Measurements from ENCODE around the gene PGBD4. TPM values are rescaled to one million over a fixed set of nuclear protein-coding genes. Genes with fewer than 3 reads are reported as not detected.
A peak's percentile ranks its signal among the peaks of the same experiment; 100 is the strongest.

Gene PGBD4
- total and polyA plus RNA-seq, 2 donors (not counting 1 experiment from before 2014, with no cell fraction given) = 1.4 to 3.0 TPM

DNA sequence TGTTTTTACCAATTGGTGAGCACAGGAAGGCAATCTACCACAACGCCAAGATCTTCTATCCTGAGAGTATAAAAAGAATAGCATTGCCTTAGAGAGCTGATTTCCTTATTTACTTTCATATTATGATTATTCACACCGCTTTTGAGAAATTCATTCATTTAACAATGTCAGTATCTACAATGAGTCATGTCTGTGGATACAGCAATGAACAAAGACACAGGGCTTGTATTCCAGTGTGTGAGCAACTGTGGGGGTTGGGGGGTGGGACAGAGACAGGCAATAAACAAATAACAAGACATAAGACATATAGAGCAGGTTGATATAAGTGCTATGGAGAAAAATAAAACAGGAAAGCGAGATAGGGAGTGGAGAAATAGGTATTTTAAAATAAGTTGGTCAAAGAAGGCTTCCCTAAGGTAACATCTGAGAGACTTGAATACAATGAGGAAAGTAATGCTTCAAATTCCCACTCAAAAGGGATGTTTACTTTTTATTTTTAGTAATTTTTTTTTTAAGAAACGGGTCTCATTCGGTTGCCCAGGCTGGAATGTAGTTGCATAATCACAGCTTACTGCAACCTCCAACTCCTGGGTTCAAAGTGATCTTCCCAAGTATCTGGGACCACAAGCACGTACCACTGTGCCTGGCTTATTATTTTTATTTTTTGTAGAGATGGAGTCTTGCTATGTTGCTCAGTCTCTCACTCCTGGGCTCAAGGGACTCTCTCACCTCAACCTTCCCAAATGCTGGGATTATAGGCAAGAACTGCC, 45.7 kb downstream of the PGBD4 start:
- H3K9ac ChIP-seq (ENCODE audit: insufficient read depth, low read length) = no peak overlapping the region
- no peaks in the 10 kb centered on the region for H3K9me3 ChIP-seq (ENCODE audit: control insufficient read depth, insufficient read depth, low read depth, low read length)
- no peaks in the 10 kb centered on the region for H4K20me1 ChIP-seq (ENCODE audit: control insufficient read depth, extremely low read depth, insufficient read depth, low read length)
- no peaks in the 10 kb centered on the region for H3K79me2 ChIP-seq (ENCODE audit: control insufficient read depth, insufficient read depth, low read length)
- no peaks in the 10 kb centered on the region for H3K4me1 ChIP-seq (ENCODE audit: control insufficient read depth, extremely low read depth, insufficient read depth, low read length)
- H3K27ac ChIP-seq (ENCODE audit: insufficient read depth, low read length) = no peak overlapping the region
- H2AFZ ChIP-seq (ENCODE audit: low read length) = no peak overlapping the region
- no peak overlapping the region for H3K4me2 ChIP-seq (ENCODE audit: extremely low read depth, insufficient read depth, low read length)
- DNase-seq (ENCODE audit: low read depth in 2 of 2) = peak in 1 of 2 donors; percentile 71
- TF ChIP-seq, protein P1, sequence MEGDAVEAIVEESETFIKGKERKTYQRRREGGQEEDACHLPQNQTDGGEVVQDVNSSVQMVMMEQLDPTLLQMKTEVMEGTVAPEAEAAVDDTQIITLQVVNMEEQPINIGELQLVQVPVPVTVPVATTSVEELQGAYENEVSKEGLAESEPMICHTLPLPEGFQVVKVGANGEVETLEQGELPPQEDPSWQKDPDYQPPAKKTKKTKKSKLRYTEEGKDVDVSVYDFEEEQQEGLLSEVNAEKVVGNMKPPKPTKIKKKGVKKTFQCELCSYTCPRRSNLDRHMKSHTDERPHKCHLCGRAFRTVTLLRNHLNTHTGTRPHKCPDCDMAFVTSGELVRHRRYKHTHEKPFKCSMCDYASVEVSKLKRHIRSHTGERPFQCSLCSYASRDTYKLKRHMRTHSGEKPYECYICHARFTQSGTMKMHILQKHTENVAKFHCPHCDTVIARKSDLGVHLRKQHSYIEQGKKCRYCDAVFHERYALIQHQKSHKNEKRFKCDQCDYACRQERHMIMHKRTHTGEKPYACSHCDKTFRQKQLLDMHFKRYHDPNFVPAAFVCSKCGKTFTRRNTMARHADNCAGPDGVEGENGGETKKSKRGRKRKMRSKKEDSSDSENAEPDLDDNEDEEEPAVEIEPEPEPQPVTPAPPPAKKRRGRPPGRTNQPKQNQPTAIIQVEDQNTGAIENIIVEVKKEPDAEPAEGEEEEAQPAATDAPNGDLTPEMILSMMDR (conservative IDR thresholded peaks at IDR 0.05 in 1 of 2, IDR thresholded peaks at IDR 0.05 in 1 of 2; ENCODE audit: low read depth in 1 of 2, low read length in 2 of 2) = no peak
- no peak for TF ChIP-seq EZH2 (IDR thresholded peaks at IDR 0.05; ENCODE audit: low read length, missing control alignments)
- H3K4me3 ChIP-seq (replicated peaks in 1 of 4; ENCODE audit: control extremely low read depth in 1 of 4, insufficient read depth in 1 of 4, low read depth in 3 of 4, low read length in 4 of 4) = no peak overlapping the region
- H3K36me3 ChIP-seq (ENCODE audit: control insufficient read depth, insufficient read depth, low read length) = peaks cover 4% of the 10 kb centered on the region
- H3K27me3 ChIP-seq (ENCODE audit: control insufficient read depth, insufficient read depth, low read length) = no peaks in the 10 kb centered on the region

DNA sequence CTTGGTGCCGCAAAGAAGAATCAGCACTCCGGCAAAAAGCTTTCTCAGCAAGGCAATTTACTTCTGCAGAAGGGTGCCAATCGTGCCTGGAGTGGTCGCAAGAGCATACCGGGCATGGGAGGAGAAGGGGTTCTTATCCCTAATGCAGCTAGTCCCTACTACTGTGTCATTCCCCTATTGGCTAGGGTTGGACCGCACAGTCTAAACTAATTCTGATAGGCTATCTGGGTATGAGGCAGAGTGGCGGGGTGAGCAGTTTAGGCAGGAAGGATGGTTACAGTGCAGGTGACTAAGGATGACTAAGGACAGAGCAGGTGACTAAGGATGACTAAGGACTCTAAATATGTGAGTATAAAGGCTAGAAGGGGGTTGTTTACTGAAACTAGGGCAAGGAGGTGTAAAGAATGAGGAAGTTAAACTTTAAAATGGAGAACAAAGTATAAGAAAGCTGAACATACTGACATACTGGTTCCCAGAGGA, 52.9 kb downstream of the PGBD4 start:
- Histone ChIP-seq H3K9ac (ENCODE audit: insufficient read depth, low read length) (no peak overlapping the region), H3K4me3 (replicated peaks in 1 of 4; ENCODE audit: control extremely low read depth in 1 of 4, insufficient read depth in 1 of 4, low read depth in 3 of 4, low read length in 4 of 4) (no peak overlapping the region), H4K20me1 (ENCODE audit: control insufficient read depth, extremely low read depth, insufficient read depth, low read length) (no peaks in the 10 kb centered on the region), H2AFZ (ENCODE audit: low read length) (no peak overlapping the region), H3K4me2 (ENCODE audit: extremely low read depth, insufficient read depth, low read length) (no peak overlapping the region), H3K9me3 (ENCODE audit: control insufficient read depth, insufficient read depth, low read depth, low read length) (peaks cover 1% of the 10 kb centered on the region), H3K79me2 (ENCODE audit: control insufficient read depth, insufficient read depth, low read length) (no peaks in the 10 kb centered on the region), H3K36me3 (ENCODE audit: control insufficient read depth, insufficient read depth, low read length) (peaks cover 3% of the 10 kb centered on the region), H3K4me1 (ENCODE audit: control insufficient read depth, extremely low read depth, insufficient read depth, low read length) (no peaks in the 10 kb centered on the region), H3K27me3 (ENCODE audit: control insufficient read depth, insufficient read depth, low read length) (no peaks in the 10 kb centered on the region), H3K27ac (ENCODE audit: insufficient read depth, low read length) (no peak overlapping the region)
- DNase-seq (ENCODE audit: low read depth in 2 of 2) = peak in 1 of 2 donors; percentile 43
- TF ChIP-seq, protein P1 (conservative IDR thresholded peaks at IDR 0.05 in 1 of 2, IDR thresholded peaks at IDR 0.05 in 1 of 2; ENCODE audit: low read depth in 1 of 2, low read length in 2 of 2) = no peak
- TF ChIP-seq EZH2 (IDR thresholded peaks at IDR 0.05; ENCODE audit: low read length, missing control alignments) = no peak

DNA sequence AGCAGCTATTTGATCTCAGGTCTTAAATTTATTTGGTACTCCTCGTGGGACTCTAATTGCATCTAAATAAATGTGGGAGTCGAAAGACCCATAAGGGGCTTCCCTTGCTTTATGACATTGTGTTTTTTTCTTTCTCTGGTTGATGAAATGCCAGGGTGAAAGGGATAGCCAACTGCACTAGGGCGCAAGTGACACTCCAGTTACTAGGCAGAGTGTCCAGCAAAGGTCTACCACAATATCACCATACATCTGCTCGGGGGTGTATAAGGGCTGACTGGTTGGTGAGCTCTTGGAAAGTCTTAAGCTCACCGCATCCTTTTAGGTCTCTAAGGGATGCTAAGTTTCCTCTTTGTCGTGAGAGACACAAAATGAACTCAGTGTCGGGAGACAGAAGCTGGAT, 54.0 kb downstream of the PGBD4 start:
- Histone ChIP-seq H3K36me3 (ENCODE audit: control insufficient read depth, insufficient read depth, low read length) (peaks cover 5% of the 10 kb centered on the region), H3K4me3 (replicated peaks in 1 of 4; ENCODE audit: control extremely low read depth in 1 of 4, insufficient read depth in 1 of 4, low read depth in 3 of 4, low read length in 4 of 4) (no peak overlapping the region), H3K4me2 (ENCODE audit: extremely low read depth, insufficient read depth, low read length) (no peak overlapping the region)

More for the DNA sequence above, 54.0 kb downstream of the PGBD4 start:
- no peaks in the 10 kb centered on the region for H3K4me1 ChIP-seq (ENCODE audit: control insufficient read depth, extremely low read depth, insufficient read depth, low read length)
- H3K79me2 ChIP-seq (ENCODE audit: control insufficient read depth, insufficient read depth, low read length) = no peaks in the 10 kb centered on the region
- peaks cover 1% of the 10 kb centered on the region for H3K9me3 ChIP-seq (ENCODE audit: control insufficient read depth, insufficient read depth, low read depth, low read length)
- no peak for TF ChIP-seq EZH2 (IDR thresholded peaks at IDR 0.05; ENCODE audit: low read length, missing control alignments)
- TF ChIP-seq, protein P1 (conservative IDR thresholded peaks at IDR 0.05 in 1 of 2, IDR thresholded peaks at IDR 0.05 in 1 of 2; ENCODE audit: low read depth in 1 of 2, low read length in 2 of 2) = no peak
- no peak overlapping the region for H2AFZ ChIP-seq (ENCODE audit: low read length)
- no peak overlapping the region for H3K9ac ChIP-seq (ENCODE audit: insufficient read depth, low read length)
- no peaks in the 10 kb centered on the region for H4K20me1 ChIP-seq (ENCODE audit: control insufficient read depth, extremely low read depth, insufficient read depth, low read length)
- H3K27me3 ChIP-seq (ENCODE audit: control insufficient read depth, insufficient read depth, low read length) = no peaks in the 10 kb centered on the region
- H3K27ac ChIP-seq (ENCODE audit: insufficient read depth, low read length) = no peak overlapping the region
- DNase-seq (ENCODE audit: low read depth in 2 of 2) = no peak

Other genes starting within 250 kb of the PGBD4 start
- gene CHRM5, start 133.6 kb upstream of the PGBD4 start, total RNA-seq = not detected in 2 replicates
- 0.01 and 0.03 TPM in 2 replicates for gene CHRM5, start 133.6 kb upstream of the PGBD4 start, polyA plus RNA-seq
- gene AVEN, start 62.9 kb upstream of the PGBD4 start, total RNA-seq = 19.2 and 24.7 TPM in 2 replicates
- gene AVEN, start 62.9 kb upstream of the PGBD4 start, polyA plus RNA-seq = 14.7 and 16.0 TPM in 2 replicates
- 39.0 and 47.7 TPM in 2 replicates for gene EMC7, start 221 bp upstream of the PGBD4 start, total RNA-seq
- 102 and 108 TPM in 2 replicates for gene EMC7, start 221 bp upstream of the PGBD4 start, polyA plus RNA-seq
- gene KATNBL1, start 108.0 kb downstream of the PGBD4 start, total RNA-seq = 35.0 and 39.8 TPM in 2 replicates
- gene KATNBL1, start 108.0 kb downstream of the PGBD4 start, polyA plus RNA-seq = 25.8 and 26.4 TPM in 2 replicates
- 170 and 205 TPM in 2 replicates for gene EMC4, start 122.9 kb downstream of the PGBD4 start, total RNA-seq
- 137 and 146 TPM in 2 replicates for gene EMC4, start 122.9 kb downstream of the PGBD4 start, polyA plus RNA-seq
- 18.5 and 26.9 TPM in 2 replicates for gene SLC12A6, start 235.7 kb downstream of the PGBD4 start, total RNA-seq
- 15.7 and 19.2 TPM in 2 replicates for gene SLC12A6, start 235.7 kb downstream of the PGBD4 start, polyA plus RNA-seq
- 151 and 189 TPM in 2 replicates for gene NOP10, start 241.1 kb downstream of the PGBD4 start, total RNA-seq
- 277 and 392 TPM in 2 replicates for gene NOP10, start 241.1 kb downstream of the PGBD4 start, polyA plus RNA-seq
- not detected in 2 replicates for gene NUTM1, start 241.2 kb downstream of the PGBD4 start, total RNA-seq
- gene NUTM1, start 241.2 kb downstream of the PGBD4 start, polyA plus RNA-seq = not detected in 2 replicates

Measured in fibroblast of lung (primary cell).